NCI-H1694 (cell line): ENCODE measurements around the gene METRN.
A peak's percentile ranks its signal among the peaks of the same experiment; 100 is the strongest.
"Not testable (repeated sequence)": the region's sequence is repeated elsewhere in the genome, so short reads cannot be mapped to it uniquely, and the experiment has no call there.

Source experiments
- DNase-seq: peaks from one replicate; lab custom pipeline; 2025; lab: John Stamatoyannopoulos, UW

METRN gene

GRCh38 chr16:735982-736453 lies 21.1 kb downstream of the METRN start:
- no peak for DNase-seq

GRCh38 chr16:736936-737481 lies 22.1 kb downstream of the METRN start:
- no peak for DNase-seq

GRCh38 chr16:739560-740458 lies 24.9 kb downstream of the METRN start:
- DNase-seq = no peak

- no peak for DNase-seq
Measured at GRCh38 chr16:740459-740763, 25.5 kb downstream of the METRN start.

GRCh38 chr16:740764-741505 lies 26.0 kb downstream of the METRN start, which contains the start of gene CIAO3:
Gene CIAO3, minus strand, starts transcription at chr16:740997. Its CDS starts 12 bp downstream, at chr16:740985.
- peak; percentile 60 for DNase-seq

GRCh38 chr16:741986-742629 lies 27.2 kb downstream of the METRN start:
- DNase-seq = no peak

GRCh38 chr16:742894-743293 lies 28.0 kb downstream of the METRN start:
- DNase-seq = not testable (repeated sequence)

GRCh38 chr16:743794-744500 lies 29.0 kb downstream of the METRN start:
- no peak for DNase-seq

- no peak for DNase-seq
Measured at GRCh38 chr16:745739-746138, 30.8 kb downstream of the METRN start.

GRCh38 chr16:746637-747036 lies 31.7 kb downstream of the METRN start:
- DNase-seq = no peak

- DNase-seq = no peak
Measured at GRCh38 chr16:747978-748746, 33.2 kb downstream of the METRN start.

GRCh38 chr16:749010-749409 lies 34.1 kb downstream of the METRN start:
- no peak for DNase-seq

- no peak for DNase-seq
Measured at GRCh38 chr16:750485-750884, 35.6 kb downstream of the METRN start.

- no peak for DNase-seq
Measured at GRCh38 chr16:751152-752006, 36.5 kb downstream of the METRN start.

GRCh38 chr16:752007-752312 lies 37.0 kb downstream of the METRN start:
- DNase-seq = no peak

GRCh38 chr16:754121-754607 lies 39.2 kb downstream of the METRN start:
- not testable (repeated sequence) for DNase-seq

- DNase-seq = no peak
Measured at GRCh38 chr16:754656-755055, 39.7 kb downstream of the METRN start.

- DNase-seq = no peak
Measured at GRCh38 chr16:756428-756827, 41.5 kb downstream of the METRN start.

GRCh38 chr16:759110-759910 lies 44.4 kb downstream of the METRN start:
- no peak for DNase-seq
